ENCODE results near the gene AKAP1.

AKAP1 gene

DNA sequence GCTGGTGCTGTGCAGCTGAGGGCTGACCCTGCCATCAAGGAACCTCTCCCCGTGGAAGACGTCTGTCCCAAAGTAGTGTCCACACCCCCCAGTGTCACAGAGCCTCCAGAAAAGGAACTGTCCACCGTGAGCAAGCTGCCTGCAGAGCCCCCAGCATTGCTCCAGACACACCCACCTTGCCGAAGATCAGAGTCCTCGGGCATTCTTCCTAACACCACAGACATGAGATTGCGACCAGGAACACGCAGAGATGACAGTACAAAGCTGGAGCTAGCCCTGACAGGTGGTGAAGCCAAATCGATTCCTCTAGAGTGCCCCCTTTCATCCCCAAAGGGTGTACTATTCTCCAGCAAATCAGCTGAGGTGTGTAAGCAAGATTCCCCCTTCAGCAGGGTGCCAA lies 20.5 kb downstream of the AKAP1 start:
- no peak for DNase-seq (ENCODE audit: low read depth)

DNA sequence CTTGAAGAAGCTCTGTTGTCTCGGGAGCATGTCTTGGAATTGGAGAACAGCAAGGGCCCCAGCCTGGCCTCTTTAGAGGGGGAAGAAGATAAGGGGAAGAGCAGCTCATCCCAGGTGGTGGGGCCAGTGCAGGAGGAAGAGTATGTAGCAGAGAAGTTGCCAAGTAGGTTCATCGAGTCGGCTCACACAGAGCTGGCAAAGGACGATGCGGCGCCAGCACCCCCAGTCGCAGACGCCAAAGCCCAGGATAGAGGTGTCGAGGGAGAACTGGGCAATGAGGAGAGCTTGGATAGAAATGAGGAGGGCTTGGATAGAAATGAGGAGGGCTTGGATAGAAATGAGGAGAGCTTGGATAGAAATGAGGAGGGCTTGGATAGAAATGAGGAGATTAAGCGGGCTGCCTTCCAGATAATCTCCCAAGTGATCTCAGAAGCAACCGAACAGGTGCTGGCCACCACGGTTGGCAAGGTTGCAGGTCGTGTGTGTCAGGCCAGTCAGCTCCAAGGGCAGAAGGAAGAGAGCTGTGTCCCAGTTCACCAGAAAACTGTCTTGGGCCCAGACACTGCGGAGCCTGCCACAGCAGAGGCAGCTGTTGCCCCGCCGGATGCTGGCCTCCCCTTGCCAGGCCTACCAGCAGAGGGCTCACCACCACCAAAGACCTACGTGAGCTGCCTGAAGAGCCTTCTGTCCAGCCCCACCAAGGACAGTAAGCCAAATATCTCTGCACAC lies 21.2 kb downstream of the AKAP1 start:
- DNase-seq (ENCODE audit: low read depth): no peak

DNA sequence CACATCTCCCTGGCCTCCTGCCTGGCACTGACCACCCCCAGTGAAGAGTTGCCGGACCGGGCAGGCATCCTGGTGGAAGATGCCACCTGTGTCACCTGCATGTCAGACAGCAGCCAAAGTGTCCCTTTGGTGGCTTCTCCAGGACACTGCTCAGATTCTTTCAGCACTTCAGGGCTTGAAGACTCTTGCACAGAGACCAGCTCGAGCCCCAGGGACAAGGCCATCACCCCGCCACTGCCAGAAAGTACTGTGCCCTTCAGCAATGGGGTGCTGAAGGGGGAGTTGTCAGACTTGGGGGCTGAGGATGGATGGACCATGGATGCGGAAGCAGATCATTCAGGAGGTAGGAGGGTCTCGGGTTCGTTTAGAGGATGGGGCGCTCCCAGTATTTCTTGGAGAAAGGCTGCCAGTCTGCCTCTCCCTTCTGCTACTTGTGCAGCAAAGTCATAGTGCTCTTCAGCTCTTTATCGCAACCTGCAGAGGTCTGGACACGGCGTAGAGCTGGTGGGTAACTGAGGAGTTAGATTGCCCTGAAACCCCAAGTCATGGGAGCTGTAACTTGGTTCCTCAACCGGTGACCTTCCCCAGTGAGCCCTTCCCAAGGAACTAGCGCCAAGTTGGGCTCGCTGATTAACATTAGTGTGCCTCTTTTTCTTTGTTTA lies 21.9 kb downstream of the AKAP1 start:
- DNase-seq (ENCODE audit: low read depth): no peak

DNA sequence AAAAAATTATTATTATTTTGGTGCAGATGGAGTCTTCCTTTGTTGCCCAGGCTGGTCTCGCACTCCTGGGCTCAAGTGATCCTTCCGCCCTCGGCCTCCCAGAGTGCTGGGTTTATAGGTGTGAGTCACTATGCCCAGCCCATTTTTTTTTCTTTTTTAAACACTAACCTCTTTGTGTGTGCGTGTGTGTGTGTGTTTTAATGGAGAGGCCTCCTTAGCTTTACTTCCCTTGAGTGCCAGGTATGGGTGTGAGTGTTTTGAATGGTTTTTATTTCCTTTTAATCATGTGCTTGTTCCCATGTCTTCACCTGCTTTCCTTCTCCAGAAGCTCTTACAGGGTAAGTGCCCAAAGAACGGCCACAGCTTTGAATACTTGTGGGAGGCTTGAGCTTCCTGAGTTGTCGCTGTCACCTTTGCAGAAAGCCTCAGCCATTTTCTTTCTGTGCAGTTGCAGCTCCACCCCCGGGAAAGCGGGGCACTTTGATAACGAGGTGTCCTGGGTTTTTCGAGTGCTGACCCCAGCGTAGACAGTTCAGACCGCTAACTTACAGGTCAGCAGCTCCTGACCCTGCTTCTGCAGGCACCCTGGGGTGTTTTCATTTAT lies 22.6 kb downstream of the AKAP1 start:
- DNase-seq (ENCODE audit: low read depth): no peak

DNA sequence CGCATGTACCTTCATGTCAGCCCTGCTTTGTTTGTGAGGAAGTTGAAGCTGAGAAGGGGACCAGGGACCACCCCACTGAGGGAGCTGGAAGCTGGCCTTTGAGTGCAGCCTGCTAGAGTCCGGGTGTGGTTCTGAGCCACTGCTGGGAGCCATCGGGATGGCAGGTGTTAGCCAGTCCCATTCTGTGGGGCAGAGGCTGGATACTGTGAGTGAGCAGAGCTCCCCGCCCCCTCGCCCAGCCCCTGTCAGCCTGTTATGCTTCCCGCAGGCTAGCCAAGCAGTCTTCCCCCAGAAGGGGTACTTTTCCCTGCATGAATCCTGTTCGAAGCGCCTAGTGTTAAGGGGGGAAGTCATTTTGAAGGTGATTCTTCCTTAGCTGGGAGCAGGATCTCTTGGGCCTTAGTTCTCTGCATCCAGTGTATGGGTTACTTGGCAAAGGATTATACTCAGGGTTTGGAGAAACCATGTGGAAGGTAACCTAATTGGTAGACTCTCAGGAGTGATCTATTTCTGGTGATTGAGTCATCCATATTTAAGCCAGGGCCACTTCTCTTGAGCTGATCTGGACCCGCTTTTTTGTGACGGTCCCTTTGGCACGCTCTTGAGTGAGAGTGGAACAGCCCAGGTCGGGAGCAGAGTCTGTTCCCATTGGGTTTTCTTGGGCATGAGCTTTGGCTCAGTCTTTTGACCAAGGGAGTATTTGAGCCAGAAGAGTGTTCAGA lies 23.8 kb downstream of the AKAP1 start:
- no peak for DNase-seq (ENCODE audit: low read depth)

DNA sequence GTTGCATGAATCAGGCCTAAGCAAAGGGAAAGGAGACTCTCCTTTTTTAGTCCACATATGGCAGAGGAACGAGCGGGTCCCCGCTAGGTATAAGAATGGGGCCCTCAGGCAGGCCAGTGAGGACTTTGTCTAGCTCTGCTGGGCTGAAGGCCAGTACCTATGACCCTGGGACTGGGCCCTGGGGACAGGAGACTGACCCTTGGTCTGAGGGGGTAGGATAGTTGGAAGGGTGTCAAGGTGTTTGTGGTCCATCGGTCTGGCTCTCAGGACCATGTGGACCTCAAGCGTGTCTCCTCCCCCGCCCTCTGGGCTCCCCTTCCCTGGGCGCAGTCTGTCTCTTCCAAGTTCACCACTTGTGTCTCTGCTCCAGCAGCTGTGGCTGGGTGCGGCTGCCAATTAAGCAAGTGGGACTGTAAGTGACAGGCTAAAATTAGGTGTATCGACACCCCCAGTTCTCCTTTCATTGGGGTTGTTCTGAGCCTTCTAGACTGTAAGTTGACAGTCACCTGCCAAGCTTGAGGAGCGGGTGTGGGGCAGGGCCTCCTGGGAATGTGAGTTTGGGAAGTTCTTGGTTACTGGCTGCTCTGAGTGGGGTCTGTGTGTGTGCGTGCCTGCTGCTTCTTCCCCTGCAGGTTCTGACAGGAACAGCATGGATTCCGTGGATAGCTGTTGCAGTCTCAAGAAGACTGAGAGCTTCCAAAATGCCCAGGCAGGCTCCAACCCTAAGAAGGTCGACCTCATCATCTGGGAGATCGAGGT lies 24.5 kb downstream of the AKAP1 start:
- no peak for DNase-seq (ENCODE audit: low read depth)

DNA sequence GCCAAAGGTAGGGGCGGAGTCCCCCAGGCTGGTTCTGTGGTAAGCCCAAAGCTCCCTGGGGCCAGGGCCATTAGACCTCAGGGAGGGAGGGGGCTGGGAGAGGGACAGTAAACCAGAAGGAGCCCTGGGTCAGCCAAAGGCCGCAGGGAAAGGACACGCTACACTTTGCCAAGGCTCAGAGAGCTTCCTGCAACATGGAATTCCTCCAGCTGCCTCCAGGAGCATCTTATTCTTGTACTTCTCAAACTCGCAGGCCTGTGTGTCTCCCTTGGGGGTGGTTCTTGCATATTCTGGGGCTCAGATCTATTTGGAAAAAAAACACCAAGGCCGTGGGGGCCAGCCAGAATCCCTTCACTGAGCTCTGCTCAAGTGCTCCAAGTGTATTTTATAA lies 25.1 kb downstream of the AKAP1 start:
- DNase-seq (ENCODE audit: low read depth): no peak

DNA sequence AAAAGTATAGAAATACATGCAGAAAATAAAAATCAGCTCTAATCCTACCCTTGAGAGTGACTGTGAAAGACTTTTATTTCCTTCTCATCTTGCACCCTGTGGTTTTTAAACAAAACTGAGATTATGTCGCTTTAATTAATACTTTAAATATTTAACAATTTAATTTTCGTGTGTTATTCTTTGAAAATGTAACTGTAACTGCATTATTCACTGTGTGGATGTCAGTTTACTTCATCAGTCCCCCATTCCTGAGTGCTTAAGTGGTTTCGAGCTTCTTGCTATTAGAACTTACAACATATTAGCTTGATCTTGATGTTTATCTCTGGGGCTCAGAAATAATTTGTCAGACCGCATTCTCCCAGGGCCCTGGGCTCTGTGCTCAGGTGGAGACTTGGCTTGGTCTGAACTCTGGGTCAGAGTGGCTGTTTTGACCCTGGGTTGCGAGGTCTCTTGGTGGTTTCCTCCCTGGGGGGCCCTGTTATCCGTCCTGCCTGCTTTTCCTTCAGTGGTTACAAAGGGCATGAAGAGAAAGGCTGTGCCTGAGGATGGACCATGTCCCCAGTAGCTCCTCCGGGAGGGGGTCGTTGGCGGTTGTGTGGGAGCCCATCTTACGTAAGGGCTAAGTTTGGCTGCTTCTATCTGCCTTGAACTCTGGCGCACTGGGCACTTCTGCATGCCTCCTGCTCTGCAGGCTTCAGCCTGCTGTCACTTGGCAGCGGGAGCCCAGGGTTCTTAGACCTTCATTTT lies 25.7 kb downstream of the AKAP1 start:
- DNase-seq (ENCODE audit: low read depth): no peak

DNA sequence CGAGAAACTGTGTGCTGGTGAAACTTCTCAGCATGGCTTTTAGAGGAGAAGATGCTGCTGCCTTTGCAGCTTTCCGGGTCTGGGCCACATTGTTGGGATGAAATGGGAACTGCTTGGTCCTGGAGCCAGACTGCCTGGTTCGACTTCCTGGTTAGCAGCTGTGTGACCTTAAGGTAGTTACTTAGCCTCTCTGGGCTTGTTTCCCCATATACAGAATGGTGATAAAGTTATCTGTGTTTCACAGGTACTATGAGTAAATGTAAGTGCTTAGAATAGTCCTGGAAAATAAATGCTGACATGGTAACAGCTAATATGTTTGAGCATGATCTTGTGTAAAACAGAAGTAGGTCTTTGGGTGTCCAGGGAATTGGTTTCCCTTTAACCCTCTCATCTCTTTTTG lies 26.3 kb downstream of the AKAP1 start:
- DNase-seq (ENCODE audit: low read depth): no peak

DNA sequence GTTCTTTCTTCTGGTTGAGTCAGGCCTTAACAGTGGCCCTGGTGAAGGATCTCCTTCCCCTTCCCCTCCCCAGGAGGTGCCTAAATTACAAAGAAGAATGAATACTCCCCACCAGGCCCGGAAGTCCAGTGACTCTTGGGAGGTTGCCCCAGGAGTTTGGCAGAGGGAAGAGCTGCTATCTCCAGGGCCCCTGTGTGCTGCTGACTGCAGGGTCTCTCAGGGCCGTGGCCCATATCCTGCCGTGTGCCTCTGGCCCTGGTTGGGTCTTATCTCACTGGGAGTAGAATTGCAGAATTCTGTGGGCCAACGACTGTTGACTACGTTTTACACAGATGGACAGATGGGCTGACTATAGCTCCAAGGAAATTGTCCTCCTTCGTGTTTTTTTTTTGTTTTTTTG lies 28.0 kb downstream of the AKAP1 start:
- DNase-seq (ENCODE audit: low read depth): no peak

DNA sequence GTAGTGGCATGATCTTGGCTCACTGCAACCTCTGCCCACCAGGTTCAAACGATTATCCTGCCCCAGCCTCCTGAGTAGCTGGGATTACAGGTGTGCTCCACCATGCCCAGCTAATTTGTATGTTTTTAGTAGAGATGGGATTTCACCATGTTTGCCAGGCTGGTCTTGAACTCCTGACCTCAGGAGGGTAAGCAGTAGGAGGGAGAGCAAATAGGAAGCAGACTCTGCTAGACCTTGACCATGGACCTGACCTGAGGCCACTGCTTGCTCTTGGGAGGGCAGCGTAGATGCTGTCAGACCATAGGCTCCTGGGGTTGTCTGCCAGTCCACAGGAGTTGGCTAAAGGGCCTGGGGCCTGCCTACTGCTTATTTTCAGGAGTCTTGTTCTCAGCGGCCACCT lies 28.6 kb downstream of the AKAP1 start:
- no peak for DNase-seq (ENCODE audit: low read depth)

DNA sequence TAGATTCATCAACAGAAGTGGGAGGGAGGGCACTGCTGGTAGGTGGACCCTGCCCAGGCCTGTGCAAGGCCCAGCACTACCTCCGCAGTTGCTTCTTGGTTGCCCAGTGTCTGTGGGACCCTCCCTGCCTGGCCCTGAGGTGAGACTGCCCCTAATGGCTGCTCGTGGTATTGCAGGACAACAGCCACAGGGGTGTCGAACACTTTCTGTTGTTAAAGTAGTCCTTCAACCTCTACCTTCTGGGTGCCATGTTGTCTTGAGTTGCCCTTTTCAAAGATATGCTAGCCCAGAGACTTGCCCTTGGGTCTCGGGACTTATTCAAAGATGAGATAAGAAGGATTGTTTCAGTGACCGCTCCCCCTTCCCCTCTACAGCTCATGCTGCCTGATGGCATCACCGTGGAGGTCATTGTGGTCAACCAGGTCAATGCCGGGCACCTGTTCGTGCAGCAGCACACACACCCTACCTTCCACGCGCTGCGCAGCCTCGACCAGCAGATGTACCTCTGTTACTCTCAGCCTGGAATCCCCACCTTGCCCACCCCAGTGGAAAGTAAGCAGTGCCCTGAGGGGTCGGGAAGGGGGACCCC lies 29.1 kb downstream of the AKAP1 start:
- DNase-seq (ENCODE audit: low read depth): no peak

DNA sequence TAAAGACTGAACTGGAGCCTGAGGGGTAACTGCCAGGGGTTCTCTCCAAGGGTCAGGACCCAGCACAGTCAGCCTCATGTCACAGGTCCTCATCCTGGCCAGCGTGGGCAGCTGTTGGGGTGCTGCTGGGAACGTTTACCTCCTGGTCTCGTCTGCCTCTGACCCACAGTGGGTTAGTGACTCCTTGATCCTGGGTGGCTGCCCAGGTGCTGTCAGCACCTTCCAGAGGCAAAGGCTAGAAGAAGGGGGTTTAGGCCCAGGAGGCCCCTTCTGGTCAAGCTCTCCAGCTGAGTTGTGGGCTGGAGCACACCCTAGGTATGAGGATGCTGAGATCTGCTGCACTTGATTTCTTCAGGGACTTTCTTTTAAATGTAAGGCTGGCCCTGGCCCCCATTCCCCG lies 30.3 kb downstream of the AKAP1 start:
- no peak for DNase-seq (ENCODE audit: low read depth)

DNA sequence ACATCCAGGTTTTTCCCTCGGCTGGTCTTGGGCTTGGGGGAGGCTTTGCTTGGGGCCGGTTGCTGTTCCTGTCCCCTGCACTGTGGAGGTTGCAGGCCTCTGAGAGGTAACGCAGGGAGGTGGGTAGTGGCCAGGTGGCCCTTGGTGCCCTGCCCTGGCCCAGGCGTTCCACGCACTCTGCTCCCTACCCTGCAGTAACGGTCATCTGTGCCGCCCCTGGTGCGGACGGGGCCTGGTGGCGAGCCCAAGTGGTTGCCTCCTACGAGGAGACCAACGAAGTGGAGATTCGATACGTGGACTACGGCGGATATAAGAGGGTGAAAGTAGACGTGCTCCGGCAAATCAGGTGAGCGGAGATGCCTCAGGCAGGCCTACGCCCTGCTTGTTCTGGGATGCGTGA lies 30.9 kb downstream of the AKAP1 start:
- no peak for DNase-seq (ENCODE audit: low read depth)

DNA sequence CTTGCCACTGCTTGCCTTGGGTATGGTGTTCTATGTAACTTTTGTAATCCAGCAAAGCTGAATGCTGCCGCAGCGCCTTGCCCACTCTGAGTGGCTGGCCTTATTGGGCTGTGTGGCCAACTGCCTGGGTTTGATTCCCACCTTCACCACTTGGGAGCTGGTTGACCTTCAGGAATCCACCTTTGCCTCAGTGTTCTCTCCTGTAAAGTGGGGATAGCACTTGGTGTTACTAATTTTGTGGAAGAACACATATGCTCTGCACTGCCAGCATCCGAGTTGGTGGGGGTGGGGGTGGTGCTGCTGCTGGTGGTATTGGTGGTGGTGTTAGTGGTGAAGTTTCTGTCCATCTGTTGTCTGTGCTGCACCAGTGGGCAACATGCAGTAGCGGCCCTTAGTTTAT lies 32.8 kb downstream of the AKAP1 start:
- DNase-seq (ENCODE audit: low read depth): no peak

DNA sequence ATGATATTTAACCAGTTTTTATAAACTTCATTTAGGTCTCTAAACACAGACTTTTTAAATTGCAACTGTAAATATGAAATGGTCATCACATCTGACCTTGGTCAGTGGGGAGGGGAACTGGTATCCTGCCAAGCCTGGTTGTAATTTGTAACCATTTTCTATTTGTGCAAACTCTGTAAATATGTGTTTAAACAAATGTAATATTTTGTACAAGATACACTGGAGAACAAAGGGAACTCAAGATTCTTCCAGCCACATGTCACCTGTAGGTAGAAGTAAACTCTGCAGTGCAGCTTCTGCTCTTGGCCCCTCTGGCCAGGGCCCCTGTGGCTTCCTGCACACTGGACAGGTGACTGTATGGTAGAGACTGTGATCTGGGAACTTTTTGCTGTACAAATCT lies 35.8 kb downstream of the AKAP1 start:
- no peak for DNase-seq (ENCODE audit: low read depth)

DNA sequence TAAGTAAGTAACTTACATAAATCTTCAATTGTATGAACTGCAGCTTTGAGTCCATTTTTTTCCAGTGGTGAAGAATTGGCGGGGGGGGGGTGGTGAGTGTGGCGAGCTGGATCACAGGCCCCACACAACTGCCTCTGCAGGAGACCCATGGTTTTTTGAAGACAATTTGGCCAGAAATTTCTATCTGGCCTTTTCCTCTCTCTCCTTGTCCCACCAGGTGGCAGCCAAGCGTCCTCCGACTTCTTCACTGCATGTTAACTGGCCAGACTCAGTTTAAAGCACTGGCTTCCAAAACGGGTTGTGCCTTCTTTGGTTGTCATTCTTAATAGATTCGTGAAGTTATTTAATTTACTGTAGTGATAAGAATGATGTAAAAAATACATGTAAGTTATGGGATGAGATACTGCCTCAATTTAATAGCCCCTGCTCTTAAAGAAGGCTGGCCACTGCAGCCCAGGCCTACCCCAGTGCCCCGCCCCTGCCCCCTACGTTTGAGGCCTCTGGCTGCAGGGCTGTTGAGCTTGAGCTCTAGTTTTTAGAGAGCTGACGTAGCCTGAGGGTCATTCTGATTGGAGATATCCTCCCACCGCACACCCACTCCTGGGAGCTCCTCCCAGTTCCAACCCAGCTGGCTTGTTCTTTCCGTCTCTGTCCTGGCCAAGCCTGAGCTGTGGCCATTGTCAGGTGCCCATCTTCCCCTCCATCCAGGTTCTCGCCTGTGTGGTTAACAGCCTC lies 36.4 kb downstream of the AKAP1 start:
- DNase-seq (ENCODE audit: low read depth): no peak

DNA sequence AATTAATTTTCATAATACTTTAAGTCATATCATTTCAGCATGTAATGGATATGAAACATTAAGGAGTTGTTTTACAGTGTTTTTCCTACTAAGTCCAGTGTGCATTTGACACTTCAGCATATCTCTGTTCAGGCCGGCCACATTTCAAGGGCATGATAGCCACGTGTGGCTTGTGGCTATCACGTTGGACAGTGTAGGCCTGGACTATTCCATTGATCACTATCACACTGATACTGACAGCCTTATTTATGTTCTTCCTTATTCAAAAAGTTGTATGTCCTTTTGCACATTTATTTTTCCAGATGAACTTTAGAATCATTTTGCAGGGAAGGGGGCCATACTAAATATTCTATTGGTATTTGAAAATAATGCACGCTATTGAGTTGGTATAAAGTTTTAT lies 39.0 kb downstream of the AKAP1 start:
- DNase-seq (ENCODE audit: low read depth): no peak

DNA sequence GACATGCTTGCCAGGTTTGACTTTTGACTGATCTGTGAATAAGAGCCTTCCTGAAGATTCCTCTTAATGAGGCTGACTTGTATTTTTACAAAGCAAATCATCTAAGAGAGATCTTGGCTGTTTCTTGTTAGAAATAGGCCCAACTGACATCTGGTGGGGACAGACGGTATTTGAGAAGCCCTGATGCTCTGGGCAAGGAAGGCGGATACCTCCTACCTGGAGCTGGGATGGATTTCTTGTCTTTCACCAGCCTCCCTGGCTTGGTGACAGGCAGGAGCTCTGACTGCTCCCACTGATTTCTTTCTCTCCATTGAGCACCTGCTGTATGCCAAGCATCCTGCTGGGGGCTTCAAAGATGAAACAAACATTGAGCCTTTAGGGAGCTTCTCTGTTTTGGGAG lies 40.4 kb downstream of the AKAP1 start:
- DNase-seq (ENCODE audit: low read depth): no peak

DNA sequence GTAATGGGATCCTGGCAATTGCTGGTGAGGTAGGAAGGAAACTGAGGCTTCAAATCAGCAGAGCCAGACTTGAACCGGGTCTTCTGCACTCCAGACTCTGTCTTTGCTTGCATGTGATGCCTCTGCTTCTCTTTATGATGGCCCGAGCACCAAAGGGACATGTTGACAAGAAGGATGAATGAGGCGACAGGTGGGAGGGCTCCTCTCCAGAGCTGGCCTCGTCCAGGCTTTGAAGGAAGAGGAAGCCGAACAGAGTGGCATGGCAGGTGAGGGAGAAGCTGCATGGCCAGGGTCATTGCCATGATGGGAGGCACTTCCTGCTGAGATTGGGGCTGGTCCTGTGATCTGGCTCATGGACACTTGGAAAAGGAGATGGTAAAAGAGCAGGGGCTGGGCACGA lies 40.8 kb downstream of the AKAP1 start:
- no peak for DNase-seq (ENCODE audit: low read depth)
